BLaER1 treated with 17β-estradiol and CSF1 and Interleukin-3, amounts not matched to agents 10 nM and 100 nM (cell line): ENCODE measurements around the gene TMEFF2.

Source experiments
- H3K27ac ChIP-seq, 11 experiments: shearing (Covaris generic); formaldehyde crosslinking; 2 replicates each; pipeline ENCODE4 v1.8.1; 2022
- H3K27me3 ChIP-seq, 11 experiments: shearing (Covaris generic); formaldehyde crosslinking; 2 replicates each; pipeline ENCODE4 v1.8.1; 2022
- H3K36me3 ChIP-seq, 11 experiments: shearing (Covaris generic); formaldehyde crosslinking; 2 replicates each; pipeline ENCODE4 v1.8.1; 2022
- H3K4me1 ChIP-seq, 10 experiments: shearing (Covaris generic); formaldehyde crosslinking; 2 replicates each; pipeline ENCODE4 v1.8.1; 2022
- H3K4me2 ChIP-seq, 11 experiments: shearing (Covaris generic); formaldehyde crosslinking; 2 replicates each; pipeline ENCODE4 v1.8.1; 2022
- H3K4me3 ChIP-seq, 10 experiments: shearing (Covaris generic); formaldehyde crosslinking; 2 replicates each; pipeline ENCODE4 v1.8.1; 2022
- H3K9ac ChIP-seq, 11 experiments: shearing (Covaris generic); formaldehyde crosslinking; 2 replicates each; pipeline ENCODE4 v1.8.1; 2022
- H3K9me3 ChIP-seq, 11 experiments: shearing (Covaris generic); formaldehyde crosslinking; replicated peaks in 1 of 11; 2 replicates each; pipeline ENCODE4 v1.8.1; 2022
- H4K20me1 ChIP-seq, 11 experiments: shearing (Covaris generic); formaldehyde crosslinking; 2 replicates each; pipeline ENCODE4 v1.8.1; 2022
- Cebpa-rat ChIP-seq, 11 experiments: shearing (Covaris generic); IDR thresholded peaks; 2 replicates each; pipeline ENCODE4 v1.8.1; 2022

TMEFF2 gene

GRCh38 chr2:191920502-191920901 lies 274.2 kb downstream of the TMEFF2 start:
- Histone ChIP-seq H3K36me3 (no peaks in the 10 kb centered on the region), H3K9me3 (peaks cover 6 to 20% (median 14%) of the 10 kb centered on the region in 11 experiments; a peak in 19 of 22 replicates), H3K4me2 (no peak overlapping the region), H3K27ac (no peak overlapping the region), H3K4me1 (no peaks in the 10 kb centered on the region), H4K20me1 (no peaks in the 10 kb centered on the region), H3K9ac (no peak overlapping the region), H3K4me3 (no peak overlapping the region), H3K27me3 (no peaks in the 10 kb centered on the region; a peak in 1 of 22 replicates)
- no peak for TF ChIP-seq Cebpa-rat (IDR thresholded peaks at IDR 0.05)

- Histone ChIP-seq H3K4me3 (no peak overlapping the region), H3K9me3 (peaks cover 6 to 20% (median 14%) of the 10 kb centered on the region in 11 experiments; a peak in 19 of 22 replicates), H3K36me3 (no peaks in the 10 kb centered on the region), H3K4me1 (no peaks in the 10 kb centered on the region), H3K27ac (no peak overlapping the region), H3K27me3 (no peaks in the 10 kb centered on the region; a peak in 1 of 22 replicates), H4K20me1 (no peaks in the 10 kb centered on the region), H3K4me2 (no peak overlapping the region), H3K9ac (no peak overlapping the region)
- no peak for TF ChIP-seq Cebpa-rat (IDR thresholded peaks at IDR 0.05)
Observed at GRCh38 chr2:191917967-191918651, 276.6 kb downstream of the TMEFF2 start.

GRCh38 chr2:191917430-191917881 lies 277.3 kb downstream of the TMEFF2 start:
- Histone ChIP-seq H3K4me2 (no peak overlapping the region), H3K4me1 (no peaks in the 10 kb centered on the region)
- no peak for TF ChIP-seq Cebpa-rat (IDR thresholded peaks at IDR 0.05)

GRCh38 chr2:191916826-191917225 lies 277.9 kb downstream of the TMEFF2 start:
- H3K4me3 ChIP-seq: no peak overlapping the region
- H3K36me3 ChIP-seq: no peaks in the 10 kb centered on the region
- peaks cover 6 to 11% (median 8%) of the 10 kb centered on the region in 11 experiments; a peak in 19 of 22 replicates for H3K9me3 ChIP-seq
- no peaks in the 10 kb centered on the region; a peak in 1 of 22 replicates for H3K27me3 ChIP-seq
- no peaks in the 10 kb centered on the region for H3K4me1 ChIP-seq
- no peak overlapping the region for H3K27ac ChIP-seq
- H4K20me1 ChIP-seq: no peaks in the 10 kb centered on the region
- TF ChIP-seq Cebpa-rat (IDR thresholded peaks at IDR 0.05): no peak
- H3K9ac ChIP-seq: no peak overlapping the region
- no peak overlapping the region for H3K4me2 ChIP-seq

More at GRCh38 chr2:191917430-191917881, 277.3 kb downstream of the TMEFF2 start:
- Histone ChIP-seq H4K20me1 (no peaks in the 10 kb centered on the region), H3K9ac (no peak overlapping the region), H3K27me3 (no peaks in the 10 kb centered on the region; a peak in 1 of 22 replicates), H3K36me3 (no peaks in the 10 kb centered on the region), H3K4me3 (no peak overlapping the region), H3K27ac (no peak overlapping the region), H3K9me3 (peaks cover 6 to 14% (median 12%) of the 10 kb centered on the region in 11 experiments; a peak in 19 of 22 replicates)

- Histone ChIP-seq H3K9me3 (0 out of 22 replicates have a peak, but pooled peaks cover 0 to under 1% (median 0%) of the 10 kb centered on the region in 11 experiments), H3K27me3 (no peaks in the 10 kb centered on the region; a peak in 1 of 22 replicates), H3K4me1 (0 out of 20 replicates have a peak, but pooled peaks cover 0 to 2% (median 0%) of the 10 kb centered on the region in 10 experiments), H3K4me2 (no peak overlapping the region), H3K36me3 (no peaks in the 10 kb centered on the region), H3K27ac (no peak overlapping the region), H4K20me1 (no peaks in the 10 kb centered on the region), H3K4me3 (no peak overlapping the region), H3K9ac (no peak overlapping the region)
- no peak for TF ChIP-seq Cebpa-rat (IDR thresholded peaks at IDR 0.05)
Observed at GRCh38 chr2:191915750-191916149, 279.0 kb downstream of the TMEFF2 start.

GRCh38 chr2:191913796-191914195 lies 280.9 kb downstream of the TMEFF2 start:
- H3K9me3 ChIP-seq: no peaks in the 10 kb centered on the region
- peaks cover 0 to 5% (median 0%) of the 10 kb centered on the region in 10 experiments; a peak in 1 of 20 replicates for H3K4me1 ChIP-seq
- no peak for TF ChIP-seq Cebpa-rat (IDR thresholded peaks at IDR 0.05)
- H4K20me1 ChIP-seq: no peaks in the 10 kb centered on the region
- H3K27ac ChIP-seq: no peak overlapping the region
- no peaks in the 10 kb centered on the region; a peak in 1 of 22 replicates for H3K27me3 ChIP-seq
- no peak overlapping the region for H3K4me2 ChIP-seq
- H3K9ac ChIP-seq: no peak overlapping the region
- H3K36me3 ChIP-seq: no peaks in the 10 kb centered on the region
- H3K4me3 ChIP-seq: no peak overlapping the region

GRCh38 chr2:191912764-191913163 lies 282.0 kb downstream of the TMEFF2 start:
- Histone ChIP-seq H3K27ac (no peak overlapping the region), H3K36me3 (no peaks in the 10 kb centered on the region), H3K27me3 (no peaks in the 10 kb centered on the region), H4K20me1 (no peaks in the 10 kb centered on the region), H3K9ac (no peak overlapping the region), H3K4me3 (no peak overlapping the region), H3K9me3 (no peaks in the 10 kb centered on the region), H3K4me2 (no peak overlapping the region), H3K4me1 (peaks cover 0 to 5% (median 0%) of the 10 kb centered on the region in 10 experiments; a peak in 1 of 20 replicates)
- TF ChIP-seq Cebpa-rat (IDR thresholded peaks at IDR 0.05): no peak

GRCh38 chr2:191910518-191910917 lies 284.2 kb downstream of the TMEFF2 start:
- TF ChIP-seq Cebpa-rat (IDR thresholded peaks at IDR 0.05): no peak
- Histone ChIP-seq H3K9me3 (no peaks in the 10 kb centered on the region), H3K4me1 (peaks cover 0 to 5% (median 0%) of the 10 kb centered on the region in 10 experiments; a peak in 1 of 20 replicates), H3K36me3 (no peaks in the 10 kb centered on the region), H4K20me1 (no peaks in the 10 kb centered on the region), H3K27ac (no peak overlapping the region), H3K27me3 (no peaks in the 10 kb centered on the region), H3K9ac (no peak overlapping the region), H3K4me3 (no peak overlapping the region), H3K4me2 (no peak overlapping the region)

GRCh38 chr2:191908874-191909273 lies 285.9 kb downstream of the TMEFF2 start:
- Histone ChIP-seq H3K4me1 (peaks cover 0 to 5% (median 0%) of the 10 kb centered on the region in 10 experiments; a peak in 1 of 20 replicates), H3K36me3 (no peaks in the 10 kb centered on the region), H4K20me1 (no peaks in the 10 kb centered on the region), H3K27me3 (no peaks in the 10 kb centered on the region), H3K4me2 (no peak overlapping the region), H3K9ac (no peak overlapping the region), H3K9me3 (no peaks in the 10 kb centered on the region), H3K4me3 (no peak overlapping the region), H3K27ac (no peak overlapping the region)
- no peak for TF ChIP-seq Cebpa-rat (IDR thresholded peaks at IDR 0.05)
